GF-D8 (cell line): ENCODE measurements around the gene CUEDC2.
"Not testable (repeated sequence)": the region's sequence is repeated elsewhere in the genome, so short reads cannot be mapped to it uniquely, and the experiment has no call there.

Source experiments
- DNase-seq: peaks from one replicate; lab custom pipeline; 2025; lab: John Stamatoyannopoulos, UW

CUEDC2 gene

DNA sequence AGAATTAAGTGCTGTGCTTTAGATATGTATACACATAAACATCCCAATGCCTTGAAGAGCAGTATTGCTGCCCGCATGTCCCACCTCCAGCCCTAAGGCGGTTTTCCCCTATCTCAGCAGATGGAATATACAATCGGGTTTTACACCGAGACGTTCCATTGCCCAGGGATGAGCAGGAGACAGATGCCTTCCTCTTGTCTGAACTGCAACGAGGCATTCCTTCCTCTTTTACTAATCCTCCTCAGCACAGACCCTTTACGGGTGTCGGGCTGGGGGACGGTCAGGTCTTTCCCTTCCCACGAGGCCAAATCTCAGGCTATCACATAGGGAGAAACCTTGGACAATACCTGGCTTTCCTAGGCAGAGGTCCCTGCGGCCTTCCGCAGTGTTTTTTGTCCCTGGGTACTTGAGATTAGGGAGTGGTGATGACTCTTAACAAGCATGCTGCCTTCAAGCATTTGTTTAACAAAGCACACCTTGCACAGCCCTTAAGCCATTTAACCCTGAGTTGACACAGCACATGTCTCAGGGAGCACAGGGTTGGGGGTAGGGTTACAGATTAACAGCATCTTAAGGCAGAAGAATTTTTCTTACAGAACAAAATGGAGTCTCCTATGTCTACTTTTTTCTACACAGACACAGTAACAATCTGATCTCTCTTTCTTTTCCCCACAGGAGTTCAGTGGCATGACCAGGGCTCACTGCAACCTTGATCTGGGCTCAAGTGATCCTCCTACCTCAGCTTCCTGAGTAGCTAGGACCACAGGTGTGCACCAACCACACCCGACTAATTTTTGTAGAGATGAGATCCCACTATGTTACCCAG lies 22.5 kb upstream of the CUEDC2 start:
- DNase-seq: not testable (repeated sequence)

DNA sequence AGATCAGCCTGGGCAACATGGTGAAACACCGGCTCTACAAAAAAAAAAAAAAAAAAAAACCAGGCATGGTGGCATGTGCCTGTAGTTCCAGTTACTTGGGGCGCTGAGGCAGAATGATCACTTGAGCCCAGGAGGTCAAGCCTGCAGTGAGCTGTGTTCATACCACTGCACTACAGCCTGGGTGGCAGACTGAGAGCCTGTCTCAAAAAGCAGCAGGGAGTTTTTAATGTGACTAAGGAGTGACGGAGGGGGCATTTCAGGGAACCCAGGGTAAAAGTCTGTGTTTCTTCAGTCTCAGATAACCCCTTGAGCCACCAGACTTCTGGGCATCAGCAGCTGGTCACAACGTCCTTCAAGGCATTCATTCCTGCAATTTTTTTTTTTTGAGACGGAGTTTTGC lies 21.1 kb upstream of the CUEDC2 start:
- no peak for DNase-seq

DNA sequence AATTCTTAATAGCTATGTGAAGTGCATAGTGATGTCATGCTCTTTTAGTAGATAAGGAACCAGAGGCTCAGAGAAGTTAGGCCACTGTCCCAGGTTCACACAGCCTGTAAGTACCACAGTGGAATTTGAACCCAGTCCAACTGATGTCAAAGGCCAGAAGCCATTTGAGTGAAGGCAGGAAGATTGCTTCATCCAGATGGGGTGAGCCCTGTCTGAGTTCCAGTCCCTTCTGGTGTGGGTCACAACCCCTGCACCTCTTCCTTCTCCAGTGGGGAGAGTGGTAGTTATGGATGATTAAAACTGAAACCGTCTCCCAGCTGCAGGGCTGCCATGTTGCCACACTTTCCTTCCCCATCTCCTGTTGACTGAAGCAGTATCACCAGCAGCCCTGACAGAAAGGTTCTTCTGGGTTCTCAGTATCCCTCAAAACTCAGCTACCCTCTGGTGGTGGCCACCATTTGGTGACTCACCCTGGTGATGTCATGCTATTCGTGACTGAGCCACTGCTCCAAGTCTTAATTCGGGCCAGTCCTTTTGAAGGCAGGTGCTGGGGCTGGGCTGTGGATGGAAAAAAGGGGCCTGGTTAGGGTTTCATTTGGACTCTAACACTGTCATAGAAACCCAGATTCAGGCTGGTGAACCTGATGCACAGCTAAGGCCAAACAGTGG lies 20.4 kb upstream of the CUEDC2 start:
- peak; percentile 69 for DNase-seq

GRCh38 chr10:102451105-102451969 lies 19.0 kb upstream of the CUEDC2 start, which contains the start of gene C10orf95:
Gene C10orf95 (minus strand): TSS chr10:102451543. CDS start chr10:102451093, 450 bp downstream.
- no peak for DNase-seq

DNA sequence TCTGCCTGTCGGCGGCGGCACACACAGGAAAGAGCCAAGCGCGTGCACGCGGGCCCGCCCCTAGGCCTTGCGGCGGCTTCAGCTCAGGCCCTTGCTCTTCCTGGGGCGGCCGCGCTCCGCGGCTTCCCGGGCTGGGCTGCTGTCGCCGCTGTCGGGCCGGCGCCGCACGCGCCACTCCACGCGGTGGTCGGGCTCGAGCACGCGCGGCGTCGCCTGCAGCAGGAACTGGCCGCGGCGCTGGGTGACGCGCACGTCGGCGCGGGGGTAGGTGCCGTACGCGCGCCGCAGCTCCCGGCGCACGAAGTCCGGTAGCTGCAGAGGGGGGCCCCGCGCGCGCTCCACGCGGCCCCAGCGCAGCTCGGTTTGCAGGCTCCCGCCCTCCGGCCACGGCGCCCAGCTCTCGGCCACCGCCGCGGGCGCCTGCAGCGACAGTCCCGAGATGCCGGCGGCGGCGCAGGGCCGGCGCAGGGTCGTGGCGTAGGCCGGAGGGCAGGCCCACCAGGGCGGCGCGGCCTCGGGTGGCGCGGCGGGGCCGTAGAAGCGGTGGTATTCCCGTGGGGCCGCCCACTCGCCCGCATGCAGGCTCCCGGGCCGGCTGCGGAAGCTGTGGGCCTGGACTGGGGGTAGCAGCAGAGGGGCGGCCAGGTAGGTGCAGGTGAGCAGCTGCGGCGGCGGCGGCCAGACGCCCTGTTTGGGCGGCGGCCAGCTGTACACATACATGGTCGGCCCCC lies 18.2 kb upstream of the CUEDC2 start:
- peak; percentile 78 for DNase-seq

- DNase-seq: no peak
Measured at GRCh38 chr10:102450124-102450373, 17.7 kb upstream of the CUEDC2 start.

GRCh38 chr10:102449321-102450123 lies 17.1 kb upstream of the CUEDC2 start:
- peak; percentile 35 for DNase-seq

- no peak for DNase-seq
Measured at GRCh38 chr10:102444851-102445250, 12.5 kb upstream of the CUEDC2 start.

DNA sequence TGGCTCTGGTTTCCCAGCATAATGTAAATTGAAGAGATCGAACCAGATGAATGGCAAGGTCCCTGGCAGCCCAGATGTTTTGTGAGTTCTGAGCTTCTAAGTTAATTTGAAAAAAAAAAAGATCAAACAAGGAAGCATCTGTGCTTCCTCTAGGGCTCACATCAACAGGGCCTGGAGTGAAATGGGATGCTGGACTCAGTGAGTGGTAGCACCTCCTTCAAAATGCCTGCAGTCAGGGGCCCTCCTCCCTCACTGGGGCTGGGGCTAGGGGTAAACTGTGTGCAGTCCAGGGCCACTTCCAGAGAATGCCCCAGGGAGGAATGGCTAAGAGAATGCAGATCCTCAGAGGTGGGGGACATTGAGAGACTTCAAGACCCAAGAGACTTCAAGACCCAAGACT lies 6.0 kb upstream of the CUEDC2 start:
- DNase-seq: no peak

DNA sequence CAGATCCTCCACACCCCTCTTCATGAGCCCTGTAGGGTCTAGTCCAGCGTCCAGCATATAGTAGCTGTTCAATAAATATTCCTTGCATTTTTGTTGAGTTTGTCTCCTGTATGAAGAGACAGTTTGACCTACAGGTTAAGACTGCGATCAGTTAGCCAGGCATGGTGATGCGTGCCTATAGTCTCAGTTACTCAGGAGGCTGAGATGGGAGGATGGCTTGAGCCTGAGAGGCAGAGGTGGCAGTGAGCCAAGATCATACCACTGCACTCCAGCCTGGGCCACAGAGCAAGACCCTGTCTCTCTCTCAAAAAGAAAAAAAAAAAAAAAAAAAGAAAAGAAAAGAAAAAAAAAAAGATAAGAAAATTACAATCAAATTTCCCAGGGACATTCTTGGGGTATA lies 5.1 kb upstream of the CUEDC2 start:
- DNase-seq: no peak

DNA sequence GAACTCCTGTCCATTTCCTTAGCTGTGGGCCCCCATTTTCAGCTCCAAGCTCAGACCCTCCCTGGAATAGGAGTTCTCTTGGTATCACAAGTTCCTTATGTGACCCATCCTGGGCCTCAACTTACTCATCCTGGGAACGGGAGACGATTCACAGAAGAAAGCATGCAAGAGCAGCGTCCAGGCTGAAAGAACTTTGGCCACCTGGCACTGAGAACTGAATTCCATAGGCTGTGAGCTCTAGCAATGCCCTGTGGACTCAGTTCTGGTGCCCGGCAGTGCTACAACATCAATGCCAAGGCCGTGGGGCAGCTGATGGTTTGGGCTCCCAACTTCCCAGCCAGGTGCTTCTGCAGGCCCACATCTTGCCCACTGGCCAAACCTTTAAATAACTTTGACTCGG lies 3.9 kb upstream of the CUEDC2 start:
- DNase-seq: no peak

- DNase-seq: peak; percentile 81
Measured at GRCh38 chr10:102435529-102436233, 3.3 kb upstream of the CUEDC2 start.

DNA sequence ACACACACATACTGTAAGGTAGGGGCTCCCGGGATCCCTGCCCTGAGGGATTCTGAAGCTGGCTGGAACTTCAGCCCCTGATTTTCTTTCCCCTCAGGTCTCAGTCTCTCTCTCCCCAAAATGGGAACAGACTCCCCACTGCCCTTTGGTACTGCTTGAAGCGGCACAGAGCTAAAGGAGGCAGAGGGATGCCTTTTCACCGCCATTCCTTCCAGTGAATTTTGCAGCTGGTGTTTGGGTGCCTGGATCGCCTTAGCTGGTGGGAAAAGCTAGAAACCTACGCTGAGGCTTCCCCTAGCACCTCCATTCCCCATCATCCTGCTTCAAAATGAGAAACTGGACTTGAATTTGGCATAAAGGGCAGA lies 2.7 kb upstream of the CUEDC2 start:
- no peak for DNase-seq

DNA sequence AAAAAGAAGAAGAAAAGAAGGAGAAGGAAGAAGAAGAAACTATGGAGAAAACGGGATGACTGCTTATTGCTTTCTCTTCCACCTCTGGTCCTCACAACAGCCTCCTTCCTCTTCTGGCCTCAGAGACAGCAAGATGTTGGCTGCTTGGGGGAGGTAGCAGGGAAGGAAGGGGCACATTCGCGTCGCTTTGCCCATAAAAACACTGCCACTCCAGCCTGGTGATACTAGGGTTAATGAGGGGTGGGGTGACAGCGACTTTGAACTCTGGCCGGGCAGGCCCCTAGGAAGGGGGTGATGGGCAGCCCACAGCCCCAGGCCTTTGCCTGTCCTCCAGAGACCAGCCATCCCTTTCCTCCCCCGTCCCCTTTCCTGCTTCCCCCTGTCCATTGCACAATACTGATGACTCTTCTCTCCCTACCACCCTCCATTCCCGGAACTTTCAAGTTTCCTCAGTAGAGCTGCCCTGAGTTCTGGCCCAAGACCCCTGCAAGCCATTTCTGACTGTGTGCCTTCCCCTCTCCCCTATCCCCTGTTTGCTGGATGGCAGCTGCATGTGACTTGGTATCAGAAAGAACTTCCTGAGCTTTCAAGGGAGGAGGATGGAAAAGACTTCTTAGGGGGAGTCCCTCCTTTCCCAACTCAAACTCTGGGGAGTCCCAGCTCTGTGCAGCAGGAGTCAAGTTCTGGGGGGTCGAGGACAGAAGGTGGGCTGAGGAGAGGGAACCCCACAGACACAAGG lies 2.2 kb upstream of the CUEDC2 start:
- DNase-seq: peak; percentile 58

GRCh38 chr10:102433619-102434046 lies 1.3 kb upstream of the CUEDC2 start:
- DNase-seq: peak; percentile 28

DNA sequence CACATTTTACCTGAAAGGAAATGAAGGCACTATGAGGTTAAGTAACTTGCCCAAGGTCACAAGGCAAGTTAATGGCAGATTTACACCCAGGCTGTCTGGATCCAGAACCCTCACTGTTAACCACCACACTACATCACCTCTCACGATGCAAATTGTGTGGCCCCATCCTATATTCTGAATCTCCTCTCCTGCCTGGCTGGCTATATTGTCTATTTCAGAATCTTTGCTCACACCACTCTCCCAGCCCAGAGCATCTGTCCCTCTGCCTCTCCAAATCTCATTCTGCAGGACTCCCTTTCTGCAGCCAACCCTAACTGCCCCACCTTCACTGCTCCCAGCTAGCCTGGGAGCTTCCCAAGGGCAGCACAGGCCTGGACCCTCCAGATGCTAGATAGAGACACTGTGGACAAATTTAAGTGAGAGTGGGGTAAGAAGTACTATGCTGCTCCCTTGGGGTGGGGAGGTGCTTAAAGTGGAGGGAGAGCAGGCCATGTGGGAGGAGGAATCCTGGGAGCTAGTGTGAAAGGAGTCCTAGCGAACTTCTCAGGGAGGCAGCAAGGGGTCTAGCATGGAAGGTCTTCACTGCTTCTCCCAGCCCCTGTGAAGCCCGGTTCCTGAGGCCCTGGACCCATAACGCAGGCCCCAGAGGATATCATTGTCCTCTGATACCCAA lies 786 bp downstream of the CUEDC2 start:
- DNase-seq: no peak

- DNase-seq: no peak
Measured at GRCh38 chr10:102429468-102429867, 2.9 kb downstream of the CUEDC2 start.

DNA sequence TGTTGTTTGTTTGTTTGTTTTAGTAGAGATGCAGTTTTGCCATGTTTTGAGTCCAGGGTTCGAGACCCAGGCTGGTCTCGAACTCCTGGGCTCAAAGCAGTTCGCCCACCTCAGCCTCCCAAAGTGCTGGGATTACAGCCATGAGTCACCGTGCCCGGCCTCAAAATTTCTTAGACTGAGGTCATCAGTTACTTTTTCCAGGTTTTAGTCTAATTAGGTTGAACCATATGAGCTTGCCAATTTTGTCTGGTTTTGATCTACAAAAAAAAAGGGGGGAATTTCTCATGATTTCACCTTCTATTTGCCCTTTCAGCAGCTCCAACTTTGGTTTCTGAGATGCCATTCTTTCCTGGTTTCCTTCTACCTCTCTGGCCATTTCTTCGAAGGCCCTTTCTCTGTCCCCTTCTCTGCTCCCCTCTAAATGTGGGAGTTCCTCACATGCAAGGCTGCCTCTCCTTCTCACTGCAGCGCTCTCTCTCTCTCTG lies 5.5 kb downstream of the CUEDC2 start:
- DNase-seq: no peak

GRCh38 chr10:102425444-102425843 lies 6.9 kb downstream of the CUEDC2 start:
- DNase-seq: no peak
